ENCODE results near the gene SSC5D. TPM values are rescaled to one million over a fixed set of nuclear protein-coding genes. Genes with fewer than 3 reads are reported as not detected.
A peak's percentile ranks its signal among the peaks of the same experiment; 100 is the strongest.

SSC5D gene
- polyA plus RNA-seq, 1 experiment, result 2.1 TPM

- no peak overlapping the region for H3K27ac ChIP-seq (ENCODE audit: low read depth, low read length)
- H3K27me3 ChIP-seq (ENCODE audit: control insufficient read depth, insufficient read depth, low read length), result no peaks in the 10 kb centered on the region
- ChIA-PET POLR2A (interaction anchor here (0.6 to 1.4 kb wide), 15 partner anchors 16 to 363 kb away, joined by 3 to 18 read pairs (median 4); partner anchors contain the start of genes HSPBP1, ISOC2, KMT5C and NAT14), CTCF (interaction anchor here (0.5 to 2.9 kb wide), 61 partner anchors 10 to 900 kb away, joined by 3 to 144 read pairs (median 4); partner anchors contain the start of genes FIZ1, ISOC2, NAT14 and SSC5D)
- peak; percentile 96 for TF ChIP-seq CTCF (IDR thresholded peaks at IDR 0.05; ENCODE audit: low read depth, low read length)
- peak; percentile 80 for DNase-seq (ENCODE audit: low read depth, low spot score)
- peak overlapping the region; percentile 69 for H3K4me3 ChIP-seq (ENCODE audit: low read depth, low read length)
- H3K9me3 ChIP-seq (ENCODE audit: control insufficient read depth, insufficient read depth, low read length), result peaks cover 7% of the 10 kb centered on the region; the same call in 1 of the 2 replicates
Measured at GRCh38 chr19:55503502-55504251, 15.4 kb downstream of the SSC5D start.

GRCh38 chr19:55504252-55504603 lies 16.0 kb downstream of the SSC5D start:
- DNase-seq (ENCODE audit: low read depth, low spot score), result no peak
- ChIA-PET POLR2A (interaction anchor here (0.5 to 1.4 kb wide), 16 partner anchors 11 to 363 kb away, joined by 3 to 18 read pairs (median 4); partner anchors contain the start of genes HSPBP1, ISOC2, KMT5C and NAT14), CTCF (interaction anchor here (0.6 to 2.9 kb wide), 49 partner anchors 9 to 899 kb away, joined by 3 to 144 read pairs (median 5); partner anchors contain the start of genes FIZ1, ISOC2, NAT14 and SSC5D)
- H3K4me3 ChIP-seq (ENCODE audit: low read depth, low read length), result no peak overlapping the region; the same call in 1 of the 2 replicates
- no peaks in the 10 kb centered on the region for H3K27me3 ChIP-seq (ENCODE audit: control insufficient read depth, insufficient read depth, low read length)
- TF ChIP-seq CTCF (IDR thresholded peaks at IDR 0.05; ENCODE audit: low read depth, low read length), result no peak
- H3K27ac ChIP-seq (ENCODE audit: low read depth, low read length), result no peak overlapping the region
- peaks cover 7% of the 10 kb centered on the region; the same call in 1 of the 2 replicates for H3K9me3 ChIP-seq (ENCODE audit: control insufficient read depth, insufficient read depth, low read length)

- no peak overlapping the region for H3K27ac ChIP-seq (ENCODE audit: low read depth, low read length)
- DNase-seq (ENCODE audit: low read depth, low spot score), result no peak
- ChIA-PET POLR2A (interaction anchor here (0.6 kb wide), 1 partner anchor 126 kb away, joined by 5 read pairs; no protein-coding TSS in a partner anchor), CTCF (interaction anchor here (0.7 to 2.9 kb wide), 21 partner anchors 9 to 371 kb away, joined by 3 to 144 read pairs (median 10); partner anchors contain the start of genes FIZ1, NAT14, SSC5D and ZNF524)
- no peak overlapping the region for H3K4me3 ChIP-seq (ENCODE audit: low read depth, low read length)
- peaks cover 7% of the 10 kb centered on the region; the same call in 1 of the 2 replicates for H3K9me3 ChIP-seq (ENCODE audit: control insufficient read depth, insufficient read depth, low read length)
- TF ChIP-seq CTCF (IDR thresholded peaks at IDR 0.05; ENCODE audit: low read depth, low read length), result no peak
- no peaks in the 10 kb centered on the region for H3K27me3 ChIP-seq (ENCODE audit: control insufficient read depth, insufficient read depth, low read length)
Measured at GRCh38 chr19:55504981-55505380, 16.7 kb downstream of the SSC5D start.

GRCh38 chr19:55508120-55508519 lies 19.9 kb downstream of the SSC5D start:
- Histone ChIP-seq H3K4me3 (ENCODE audit: low read depth, low read length) (no peak overlapping the region), H3K27ac (ENCODE audit: low read depth, low read length) (no peak overlapping the region), H3K9me3 (ENCODE audit: control insufficient read depth, insufficient read depth, low read length) (peaks cover 5% of the 10 kb centered on the region; the same call in 1 of the 2 replicates), H3K27me3 (ENCODE audit: control insufficient read depth, insufficient read depth, low read length) (no peaks in the 10 kb centered on the region)
- ChIA-PET CTCF (interaction anchor here (1.0 to 2.6 kb wide), 3 partner anchors 41 to 124 kb away, joined by 4 to 26 read pairs (median 11); partner anchors contain the start of gene ZNF865), POLR2A (interaction anchor here (0.7 kb wide), 1 partner anchor 100 kb away, joined by 3 read pairs; the partner anchor contains the start of gene UBE2S)
- TF ChIP-seq CTCF (IDR thresholded peaks at IDR 0.05; ENCODE audit: low read depth, low read length), result no peak
- DNase-seq (ENCODE audit: low read depth, low spot score), result no peak
